Parathyroid adenoma (tissue), 2 donors: Measurements from ENCODE around the gene PJVK.

ENCODE experiments used
- H2AFZ ChIP-seq: fragments of 300-600 bp; sonication (generic); one replicate; pipeline ENCODE4 v1.7.0; 2017; ENCODE audit warnings: antibody characterized with exemption, mild to moderate bottlenecking
- H3K27ac ChIP-seq: fragments of 300-600 bp; sonication (generic); one replicate; pipeline ENCODE4 v1.7.0; 2017
- H3K27me3 ChIP-seq: fragments of 300-600 bp; sonication (generic); one replicate; pipeline ENCODE4 v1.7.0; 2017; ENCODE audit warnings: low read length; ENCODE audit not compliant: control insufficient read depth, insufficient read depth
- H3K36me3 ChIP-seq: fragments of 300-600 bp; sonication (generic); one replicate; pipeline ENCODE4 v1.7.0; 2017; ENCODE audit warnings: low read length; ENCODE audit not compliant: control insufficient read depth, insufficient read depth
- H3K4me1 ChIP-seq: fragments of 300-600 bp; sonication (generic); one replicate; pipeline ENCODE4 v1.7.0; 2017; ENCODE audit warnings: control low read depth
- H3K4me2 ChIP-seq: fragments of 300-600 bp; sonication (generic); one replicate; pipeline ENCODE4 v1.7.0; 2017; ENCODE audit warnings: low read length
- H3K4me3 ChIP-seq: fragments of 300-600 bp; sonication (generic); one replicate; pipeline ENCODE4 v1.7.0; 2017; ENCODE audit warnings: low read depth, low read length
- H3K79me2 ChIP-seq: fragments of 300-600 bp; sonication (generic); one replicate; pipeline ENCODE4 v1.7.0; 2017; ENCODE audit warnings: control low read depth
- H3K9ac ChIP-seq: fragments of 300-600 bp; sonication (generic); one replicate; pipeline ENCODE4 v1.7.0; 2017; ENCODE audit warnings: mild to moderate bottlenecking
- H3K9me3 ChIP-seq: fragments of 300-600 bp; sonication (generic); one replicate; pipeline ENCODE4 v1.7.0; 2017; ENCODE audit warnings: low read length; ENCODE audit not compliant: control insufficient read depth
- CTCF ChIP-seq: fragments of 300-600 bp; sonication (generic); IDR thresholded peaks from one replicate; pipeline ENCODE4 v1.7.0; 2017; ENCODE audit warnings: antibody characterized with exemption, mild to moderate bottlenecking
- donor health status: primary hyperparathyroidism.

The PJVK gene

GRCh38 chr2:178498137-178498536 is 47.0 kb downstream of the PJVK start:
- TF ChIP-seq CTCF, result no peak
- Histone ChIP-seq H3K9ac (no peak overlapping the region), H3K27ac (no peak overlapping the region), H3K4me1 (no peaks in the 10 kb centered on the region), H2AFZ (no peak overlapping the region), H3K27me3 (no peaks in the 10 kb centered on the region), H3K9me3 (no peaks in the 10 kb centered on the region), H3K36me3 (no peaks in the 10 kb centered on the region), H3K79me2 (peaks cover 2% of the 10 kb centered on the region), H3K4me2 (no peak overlapping the region), H3K4me3 (no peak overlapping the region)

- Histone ChIP-seq H3K4me1 (no peaks in the 10 kb centered on the region), H3K9me3 (no peaks in the 10 kb centered on the region), H2AFZ (no peak overlapping the region), H3K36me3 (no peaks in the 10 kb centered on the region), H3K27ac (no peak overlapping the region), H3K79me2 (peaks cover 2% of the 10 kb centered on the region), H3K4me3 (no peak overlapping the region), H3K9ac (no peak overlapping the region), H3K27me3 (no peaks in the 10 kb centered on the region), H3K4me2 (no peak overlapping the region)
- TF ChIP-seq CTCF, result no peak
Measured at GRCh38 chr2:178499640-178500039, 48.5 kb downstream of the PJVK start.

GRCh38 chr2:178502751-178503150 is 51.6 kb downstream of the PJVK start:
- no peak overlapping the region for H2AFZ ChIP-seq
- no peaks in the 10 kb centered on the region for H3K9me3 ChIP-seq
- no peaks in the 10 kb centered on the region for H3K4me1 ChIP-seq
- H3K36me3 ChIP-seq, result no peaks in the 10 kb centered on the region
- no peak overlapping the region for H3K9ac ChIP-seq
- no peak overlapping the region for H3K27ac ChIP-seq
- H3K27me3 ChIP-seq, result no peaks in the 10 kb centered on the region
- TF ChIP-seq CTCF, result no peak
- peaks cover 2% of the 10 kb centered on the region for H3K79me2 ChIP-seq
- H3K4me2 ChIP-seq, result no peak overlapping the region
- no peak overlapping the region for H3K4me3 ChIP-seq

- no peaks in the 10 kb centered on the region for H3K4me1 ChIP-seq
- H3K79me2 ChIP-seq, result peaks cover 5% of the 10 kb centered on the region
- no peak for TF ChIP-seq CTCF
- H3K27ac ChIP-seq, result no peak overlapping the region
- no peak overlapping the region for H3K4me2 ChIP-seq
- H3K9me3 ChIP-seq, result no peaks in the 10 kb centered on the region
- H2AFZ ChIP-seq, result no peak overlapping the region
- no peak overlapping the region for H3K9ac ChIP-seq
- H3K4me3 ChIP-seq, result no peak overlapping the region
- H3K36me3 ChIP-seq, result no peaks in the 10 kb centered on the region
- no peaks in the 10 kb centered on the region for H3K27me3 ChIP-seq
Measured at GRCh38 chr2:178506101-178506500, 54.9 kb downstream of the PJVK start.

GRCh38 chr2:178506524-178506923 is 55.3 kb downstream of the PJVK start:
- Histone ChIP-seq H3K27ac (no peak overlapping the region), H3K36me3 (no peaks in the 10 kb centered on the region)
- TF ChIP-seq CTCF, result no peak

More at GRCh38 chr2:178506524-178506923, 55.3 kb downstream of the PJVK start:
- Histone ChIP-seq H3K27me3 (no peaks in the 10 kb centered on the region), H3K4me2 (no peak overlapping the region), H3K4me3 (no peak overlapping the region), H3K4me1 (no peaks in the 10 kb centered on the region), H2AFZ (no peak overlapping the region), H3K9ac (no peak overlapping the region), H3K79me2 (peaks cover 4% of the 10 kb centered on the region), H3K9me3 (no peaks in the 10 kb centered on the region)
